Measurements from ENCODE around the gene PWWP2B. TPM values are rescaled to one million over a fixed set of nuclear protein-coding genes. Genes with fewer than 3 reads are reported as not detected.

Gene PWWP2B
- 9.4 and 9.8 TPM in 2 replicates for total RNA-seq

DNA sequence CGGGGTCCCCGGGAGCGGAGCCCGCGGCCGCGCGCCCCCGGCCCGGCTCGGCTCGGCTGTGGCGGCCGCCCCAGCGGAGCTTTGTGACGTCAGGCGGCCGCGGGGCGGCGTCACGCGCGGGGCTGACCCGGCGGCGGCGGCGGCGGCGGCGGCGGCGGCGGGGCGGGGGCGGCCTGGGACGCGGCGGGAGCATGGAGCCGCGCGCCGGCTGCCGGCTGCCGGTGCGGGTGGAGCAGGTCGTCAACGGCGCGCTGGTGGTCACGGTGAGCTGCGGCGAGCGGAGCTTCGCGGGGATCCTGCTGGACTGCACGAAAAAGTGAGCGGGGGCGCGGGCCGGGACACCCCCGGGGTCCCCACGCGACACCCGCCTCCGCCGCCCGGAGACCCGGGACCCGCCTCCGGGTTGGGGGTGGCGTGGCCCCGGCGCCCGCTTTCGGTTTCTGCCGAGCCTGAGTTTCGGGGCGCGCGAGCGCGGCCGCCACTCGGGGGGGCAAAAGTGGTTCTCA lies at the start of gene PWWP2B:
TSS of gene PWWP2B (plus strand) at position 165 of the 506 bp plus-strand sequence. CDS start at position 192, 27 bp downstream.
- intact Hi-C loops (cut with micrococcal nuclease): loop anchor here (1.0 to 2.0 kb wide), 3 partner anchors 50 to 90 kb away; partner anchors contain the start of gene STK32C

- intact Hi-C loops (cut with micrococcal nuclease): no loop called here
Observed at GRCh38 chr10:132347211-132347930, 49.6 kb upstream of the PWWP2B start.

DNA sequence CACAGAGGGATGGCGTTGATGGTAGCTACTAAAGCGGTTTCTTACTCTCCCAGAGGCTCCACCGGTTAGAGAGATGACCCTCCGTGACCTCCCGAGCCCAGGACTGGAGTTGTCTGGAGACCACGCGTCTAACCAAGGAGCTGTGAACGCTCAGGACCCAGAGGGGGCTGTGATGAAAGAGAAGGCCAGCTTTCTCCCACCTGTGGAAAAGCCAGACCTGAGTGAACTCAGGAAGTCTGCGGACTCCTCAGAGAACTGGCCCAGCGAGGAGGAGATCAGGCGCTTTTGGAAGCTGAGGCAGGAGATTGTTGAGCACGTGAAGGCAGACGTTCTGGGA lies 49.1 kb upstream of the PWWP2B start:
- intact Hi-C loops (cut with micrococcal nuclease): no loop called here

GRCh38 chr10:132349766-132350165 lies 47.2 kb upstream of the PWWP2B start:
- intact Hi-C loops (cut with micrococcal nuclease): no loop called here

DNA sequence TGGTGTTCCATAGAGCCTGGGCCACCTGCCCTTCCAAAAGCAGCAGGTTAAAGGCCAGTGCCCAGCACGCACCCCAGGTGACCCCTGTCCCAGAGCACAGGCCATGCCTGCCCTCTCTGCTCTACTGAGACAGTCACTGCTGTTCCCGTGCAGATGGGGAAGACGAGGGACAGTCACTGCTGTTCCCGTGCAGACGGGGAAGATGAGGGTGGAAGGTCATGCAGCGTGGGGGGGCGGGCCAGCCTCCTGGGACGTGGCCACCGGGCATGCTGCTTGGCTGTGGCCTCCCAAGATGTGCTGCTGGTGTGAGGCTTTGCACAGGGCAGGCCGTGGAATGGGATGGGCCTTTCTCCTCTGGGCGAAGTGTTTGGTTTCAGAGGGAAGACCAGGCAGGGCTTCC lies 46.6 kb upstream of the PWWP2B start:
- intact Hi-C loops (cut with micrococcal nuclease): no loop called here

GRCh38 chr10:132350946-132351345 lies 46.1 kb upstream of the PWWP2B start:
- intact Hi-C loops (cut with micrococcal nuclease): no loop called here

DNA sequence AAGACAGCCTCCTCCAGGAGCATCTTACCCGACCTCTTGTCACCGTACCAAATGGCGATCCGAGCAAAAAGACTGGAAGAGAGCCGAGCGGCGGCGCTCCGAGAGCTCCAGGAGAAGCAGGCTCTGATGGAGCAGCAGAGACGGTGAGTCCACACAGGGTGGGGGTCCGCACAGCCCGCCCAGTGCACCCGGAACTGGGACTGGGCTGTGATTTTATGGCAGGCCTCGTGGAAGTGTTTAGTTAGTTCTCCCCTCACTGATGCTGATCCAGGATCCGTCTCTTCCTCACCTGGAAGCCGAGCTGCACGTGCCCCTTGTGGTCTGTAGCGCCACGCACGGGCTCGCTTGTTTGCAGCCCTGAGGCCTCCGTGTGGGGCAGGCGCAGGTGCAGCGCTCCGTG lies 45.4 kb upstream of the PWWP2B start:
- intact Hi-C loops (cut with micrococcal nuclease): loop anchor here (1.0 to 2.0 kb wide), 3 partner anchors 43 to 128 kb away; no protein-coding TSS in a partner anchor

- intact Hi-C loops (cut with micrococcal nuclease): loop anchor here (1.0 to 2.0 kb wide), 3 partner anchors 44 to 129 kb away; no protein-coding TSS in a partner anchor
Observed at GRCh38 chr10:132352462-132353308, 44.3 kb upstream of the PWWP2B start.

DNA sequence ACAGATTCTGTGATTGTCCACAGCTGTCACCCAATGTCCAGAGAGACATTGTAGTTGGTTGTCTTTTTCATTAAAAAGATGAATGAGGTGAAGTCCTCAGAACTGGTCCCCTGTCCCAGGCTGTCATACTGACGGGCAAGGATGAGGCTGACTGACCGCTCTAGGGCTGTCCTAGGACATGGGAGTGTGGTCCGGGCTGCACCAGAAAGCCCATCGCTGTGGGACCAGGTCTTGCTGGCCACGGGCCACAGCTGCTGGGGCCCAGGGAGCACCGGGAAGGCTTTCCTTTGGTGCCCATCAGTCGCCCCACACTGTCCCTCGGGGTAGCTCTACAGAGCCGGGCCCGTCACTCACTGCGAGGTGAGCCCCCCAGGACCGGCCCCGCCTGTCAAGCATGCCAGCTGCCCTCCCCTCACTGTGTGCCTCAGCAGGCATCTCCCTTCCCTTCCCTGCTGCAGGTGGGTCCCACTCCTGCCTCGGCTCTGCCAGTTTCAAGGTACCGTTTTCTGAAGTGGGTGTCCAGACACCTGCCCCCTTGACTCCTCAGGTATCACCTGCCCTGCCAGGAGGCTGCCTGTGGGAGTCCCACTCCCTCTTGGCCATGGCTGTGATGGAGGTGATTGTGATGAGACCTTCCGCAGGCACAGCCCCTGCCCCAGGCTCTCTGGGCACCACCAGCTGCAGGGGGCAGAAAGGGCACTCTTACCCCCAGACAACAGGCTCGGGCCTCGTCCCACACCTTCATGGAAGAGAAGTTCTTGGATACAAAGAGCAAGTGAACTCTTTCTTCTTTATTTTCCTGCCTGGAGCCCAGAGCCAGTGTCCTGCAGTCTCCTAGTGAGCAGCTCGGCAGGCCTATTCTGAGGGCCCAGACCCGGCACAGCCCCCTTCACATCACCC lies 43.3 kb upstream of the PWWP2B start:
- intact Hi-C loops (cut with micrococcal nuclease): loop anchor here (2.0 kb wide), 1 partner anchor 45 kb away; no protein-coding TSS in a partner anchor

- intact Hi-C loops (cut with micrococcal nuclease): no loop called here
Observed at GRCh38 chr10:132354356-132355094, 42.5 kb upstream of the PWWP2B start.

DNA sequence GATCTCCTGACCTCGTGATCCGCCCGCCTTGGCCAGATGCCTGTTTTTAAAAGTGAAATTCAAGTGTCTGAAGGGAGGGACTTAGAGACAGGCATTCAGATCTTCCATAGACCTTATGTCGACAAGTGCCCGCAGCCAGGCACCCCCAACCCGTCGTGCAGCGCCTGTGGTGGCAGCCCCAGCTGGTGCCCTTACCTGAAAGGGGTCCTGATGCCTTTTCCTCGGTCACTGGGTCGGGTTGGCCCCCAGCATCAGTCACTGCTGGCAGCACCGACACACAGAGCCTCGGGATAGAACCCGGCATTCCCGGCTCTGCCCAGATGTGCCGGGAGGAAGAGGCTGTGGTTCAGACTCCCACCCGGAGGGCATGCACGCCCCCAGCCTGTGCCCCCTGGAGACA lies 41.7 kb upstream of the PWWP2B start:
- intact Hi-C loops (cut with micrococcal nuclease): no loop called here

- intact Hi-C loops (cut with micrococcal nuclease): no loop called here
Observed at GRCh38 chr10:132355754-132356153, 41.2 kb upstream of the PWWP2B start.

- intact Hi-C loops (cut with micrococcal nuclease): no loop called here
Observed at GRCh38 chr10:132356621-132357195, 40.3 kb upstream of the PWWP2B start.

- intact Hi-C loops (cut with micrococcal nuclease): no loop called here
Observed at GRCh38 chr10:132357286-132358058, 39.5 kb upstream of the PWWP2B start.

DNA sequence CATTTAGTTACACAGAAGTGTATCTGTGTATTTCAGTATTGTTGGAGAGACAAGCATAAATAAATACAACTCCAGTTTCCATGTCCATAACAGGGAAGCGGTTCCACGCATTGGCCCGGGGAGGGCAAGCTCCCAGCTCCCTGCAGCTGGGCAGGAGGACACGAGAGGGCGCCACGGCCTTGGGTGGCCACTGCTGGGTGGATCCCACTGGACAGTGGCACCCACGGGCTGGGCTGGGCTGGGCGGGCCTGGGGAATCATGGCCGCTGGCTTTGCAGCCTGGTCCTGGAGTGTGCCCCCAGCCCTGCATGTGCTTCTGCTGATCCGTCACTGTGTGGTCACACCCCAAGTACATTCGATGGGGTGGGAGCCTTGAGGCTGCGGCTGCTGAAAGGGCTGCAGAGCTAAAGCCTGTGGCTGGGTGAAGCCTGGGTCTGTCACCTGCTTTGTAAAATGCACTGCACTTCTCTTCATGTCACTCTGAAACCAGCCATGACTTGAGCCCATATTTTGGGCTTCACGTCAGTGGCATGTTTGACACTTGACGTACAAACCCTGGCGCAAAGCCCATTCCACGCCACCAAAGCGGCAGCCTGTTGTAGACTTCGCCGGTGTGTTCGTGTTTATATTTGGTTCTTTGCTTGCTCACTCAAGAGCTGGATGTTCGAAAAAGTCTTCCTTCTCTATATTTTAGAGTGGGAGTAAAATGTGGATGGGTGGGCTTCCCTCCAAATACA lies 37.5 kb upstream of the PWWP2B start:
- intact Hi-C loops (cut with micrococcal nuclease): no loop called here

DNA sequence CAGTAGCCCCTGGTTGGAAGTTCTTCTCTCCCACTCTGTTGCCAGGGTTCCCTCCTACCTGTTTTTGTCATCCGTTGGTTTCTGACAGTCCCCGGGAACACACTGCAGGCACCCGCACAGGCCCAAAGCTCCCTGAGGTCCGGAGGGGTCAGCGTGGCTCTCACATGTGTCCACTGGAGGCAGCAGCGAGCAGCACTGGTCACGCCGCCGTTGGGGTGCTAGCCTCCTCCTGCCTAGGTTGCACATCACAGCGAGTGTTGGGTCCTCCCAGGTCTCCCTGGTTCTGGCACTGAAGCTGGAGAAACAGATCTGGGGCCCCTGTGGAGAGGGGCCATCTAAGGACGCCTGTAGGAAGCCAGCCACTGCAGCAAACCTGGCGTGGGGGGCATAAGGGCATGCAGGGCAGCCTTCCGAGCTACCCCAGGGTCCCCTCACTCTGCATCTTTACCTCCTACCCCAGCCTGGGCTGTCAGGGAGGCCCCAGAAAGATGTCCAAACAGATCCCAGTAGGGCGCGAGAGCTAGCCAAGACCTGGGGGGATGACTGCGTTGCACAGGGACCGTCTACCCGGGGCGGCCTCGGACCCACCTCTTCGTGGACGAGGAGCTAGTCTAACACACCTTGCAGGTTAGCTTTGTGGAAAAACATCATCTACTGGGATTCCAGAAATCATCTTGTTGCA lies 36.1 kb upstream of the PWWP2B start:
- intact Hi-C loops (cut with micrococcal nuclease): no loop called here

DNA sequence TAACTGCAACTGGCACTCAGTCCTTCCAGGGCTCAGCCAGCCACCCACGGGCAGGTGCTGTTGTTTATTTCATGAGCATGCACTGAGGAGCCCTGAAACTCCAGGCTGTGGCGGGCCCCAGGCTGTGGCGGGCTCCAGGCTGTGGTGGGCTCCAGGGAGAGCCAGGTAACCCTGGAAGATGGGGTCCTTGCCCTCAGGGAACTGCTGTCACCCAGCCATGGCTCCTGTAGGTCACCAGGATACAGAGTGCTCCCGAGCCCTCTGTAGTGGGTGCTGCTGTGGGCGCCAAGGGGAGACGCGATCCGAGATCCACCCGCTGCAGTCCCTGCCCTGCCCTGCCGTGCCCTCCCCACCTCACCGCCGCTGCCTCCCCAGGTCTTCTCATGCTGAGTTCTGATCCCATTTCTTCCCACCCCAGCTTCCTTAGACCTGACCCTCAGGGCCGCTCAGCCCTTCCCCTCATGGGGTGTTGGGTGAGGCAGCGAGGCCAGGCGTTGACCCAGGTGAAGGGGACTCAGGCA lies 35.4 kb upstream of the PWWP2B start:
- intact Hi-C loops (cut with micrococcal nuclease): no loop called here

GRCh38 chr10:132362151-132362611 lies 34.8 kb upstream of the PWWP2B start:
- intact Hi-C loops (cut with micrococcal nuclease): no loop called here
